CD4-positive, alpha-beta T cell treated with Interleukin-2 at 100 ng/mL for 4 hours (primary cell): ENCODE results near the gene SMIM1.
A peak's percentile ranks its signal among the peaks of the same experiment; 100 is the strongest.

Experiments
- DNase-seq: peaks from one replicate; pipeline ENCODE4 v3.0.0-alpha.2; 2020; ENCODE audit warnings: low spot score

Gene SMIM1

GRCh38 chr1:3756394-3756793 is 16.2 kb upstream of the SMIM1 start:
- no peak for DNase-seq

- DNase-seq, result no peak
These were observed 13.4 kb upstream of the SMIM1 start for GRCh38 chr1:3759164-3759563.

GRCh38 chr1:3759796-3760195 is 12.8 kb upstream of the SMIM1 start:
- no peak for DNase-seq

GRCh38 chr1:3761296-3762010 is 11.1 kb upstream of the SMIM1 start:
- no peak for DNase-seq

DNA sequence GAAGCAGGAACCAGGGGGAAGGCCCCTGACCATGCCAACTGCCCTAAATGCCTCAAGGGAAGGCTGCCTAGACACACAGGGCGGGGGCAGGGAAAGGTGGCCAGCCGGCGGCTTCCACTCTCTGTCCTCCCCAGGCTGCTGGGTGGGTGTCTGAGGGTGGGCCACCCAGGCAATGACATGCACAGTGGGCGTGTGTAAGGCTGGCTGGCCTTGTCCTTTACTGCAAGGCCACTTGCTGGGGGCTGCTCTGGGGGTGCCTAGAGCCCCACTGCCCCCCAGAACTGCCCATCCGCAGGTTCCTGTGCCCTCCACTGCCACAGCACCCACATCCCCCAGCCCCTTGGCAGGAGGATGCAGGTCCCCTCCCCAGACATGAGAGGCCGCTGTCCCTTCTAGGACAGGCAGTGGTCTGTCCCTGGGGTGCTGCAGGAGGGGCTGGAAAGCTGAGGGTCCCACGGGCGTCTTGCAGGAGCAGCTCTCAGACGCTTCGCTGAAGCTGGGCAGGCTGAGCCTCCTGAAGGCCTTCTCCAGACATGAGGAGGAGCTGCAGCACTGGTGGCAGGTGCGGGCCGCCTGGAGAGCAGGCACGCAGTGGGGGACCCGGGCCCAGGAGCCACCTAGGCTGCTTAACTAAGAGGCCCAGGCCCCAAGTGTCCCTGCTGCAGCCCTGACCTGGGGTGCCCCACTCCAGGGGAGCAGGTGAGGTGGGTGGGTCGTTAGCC is 10.2 kb upstream of the SMIM1 start:
- no peak for DNase-seq

DNA sequence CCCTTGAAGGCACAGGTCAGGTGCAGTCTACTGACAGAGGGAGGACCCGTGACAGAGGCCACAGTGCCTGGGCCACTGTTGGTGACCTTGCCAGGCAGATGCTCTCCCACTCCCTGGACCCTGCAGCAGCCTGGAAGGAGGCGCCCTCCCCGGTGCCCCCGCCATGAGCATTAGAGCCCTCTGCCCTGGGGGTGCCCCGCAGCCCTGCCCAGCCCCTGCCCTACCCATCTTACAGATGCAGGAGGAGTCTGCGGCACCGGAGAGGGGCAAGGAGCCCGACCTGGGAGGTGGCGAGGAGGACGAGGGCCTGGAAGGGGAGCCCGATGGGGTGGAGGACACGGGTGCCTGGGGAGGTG is 9.7 kb upstream of the SMIM1 start:
- DNase-seq, result no peak

DNA sequence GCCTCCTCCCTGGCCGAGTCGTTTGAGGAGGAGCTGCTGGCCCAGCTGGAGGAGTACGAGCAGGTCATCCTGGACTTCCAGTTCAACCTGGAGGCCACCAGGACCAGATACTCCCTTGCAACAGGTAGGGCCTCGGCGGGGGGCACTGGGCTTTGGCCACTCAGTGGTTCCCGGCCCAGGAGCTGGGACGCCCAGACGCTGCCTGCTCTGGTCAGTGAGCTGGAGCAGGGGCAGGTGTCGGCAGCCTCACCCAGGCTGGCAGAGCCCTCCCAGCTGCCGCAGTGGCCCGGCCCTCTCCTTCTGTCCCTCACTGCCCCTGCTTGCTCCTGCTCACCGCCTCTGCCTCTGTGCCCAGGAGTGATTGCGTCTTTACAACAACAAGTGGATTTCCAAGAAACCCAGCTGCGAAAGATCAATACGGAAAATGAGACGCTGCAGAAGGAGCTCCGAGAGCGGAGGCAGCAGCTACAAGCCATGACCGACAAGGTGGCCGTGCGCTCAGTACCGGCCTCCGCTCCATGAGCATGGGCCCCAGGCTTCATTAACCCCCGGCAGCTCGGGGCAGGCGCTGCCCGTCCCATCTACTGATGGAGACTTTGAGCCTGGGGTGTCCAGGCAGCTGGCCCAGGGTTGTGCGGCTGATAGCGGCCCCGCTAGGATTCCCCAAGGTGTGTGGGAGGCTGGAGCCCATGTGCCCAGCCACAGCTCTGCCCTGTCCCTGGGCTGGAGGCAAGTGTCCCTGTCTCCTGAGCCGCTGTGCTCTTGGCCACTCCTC is 9.0 kb upstream of the SMIM1 start:
- no peak for DNase-seq

DNA sequence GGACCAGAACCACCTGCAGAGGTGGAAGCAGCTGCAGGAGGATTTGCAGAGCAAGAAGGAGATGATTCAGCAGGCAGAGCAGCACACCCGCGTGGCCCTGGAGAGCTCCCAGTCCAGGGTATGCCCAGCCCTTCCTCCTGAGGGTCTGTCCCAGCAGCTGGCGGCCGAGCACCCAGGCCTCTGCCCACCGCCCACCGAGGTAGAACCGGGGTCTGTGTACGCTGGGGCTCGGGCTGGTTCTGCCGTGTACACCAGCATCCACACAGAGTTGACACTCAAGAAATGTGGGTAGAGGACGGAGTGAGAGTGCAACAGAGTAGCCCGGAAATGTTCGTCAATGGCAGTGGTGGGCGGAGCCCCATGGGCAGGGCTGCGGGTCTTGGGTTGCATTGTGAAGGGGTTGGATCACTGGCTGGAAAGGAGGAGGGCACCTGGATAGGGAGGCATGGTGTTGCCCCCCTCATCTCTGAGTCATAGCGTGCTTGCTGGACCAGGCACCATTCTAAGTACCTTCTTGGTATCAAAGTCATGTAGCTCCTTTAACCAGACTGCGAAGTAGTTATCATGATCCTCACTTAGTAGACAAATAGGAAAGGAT is 5.1 kb upstream of the SMIM1 start:
- no peak for DNase-seq

DNA sequence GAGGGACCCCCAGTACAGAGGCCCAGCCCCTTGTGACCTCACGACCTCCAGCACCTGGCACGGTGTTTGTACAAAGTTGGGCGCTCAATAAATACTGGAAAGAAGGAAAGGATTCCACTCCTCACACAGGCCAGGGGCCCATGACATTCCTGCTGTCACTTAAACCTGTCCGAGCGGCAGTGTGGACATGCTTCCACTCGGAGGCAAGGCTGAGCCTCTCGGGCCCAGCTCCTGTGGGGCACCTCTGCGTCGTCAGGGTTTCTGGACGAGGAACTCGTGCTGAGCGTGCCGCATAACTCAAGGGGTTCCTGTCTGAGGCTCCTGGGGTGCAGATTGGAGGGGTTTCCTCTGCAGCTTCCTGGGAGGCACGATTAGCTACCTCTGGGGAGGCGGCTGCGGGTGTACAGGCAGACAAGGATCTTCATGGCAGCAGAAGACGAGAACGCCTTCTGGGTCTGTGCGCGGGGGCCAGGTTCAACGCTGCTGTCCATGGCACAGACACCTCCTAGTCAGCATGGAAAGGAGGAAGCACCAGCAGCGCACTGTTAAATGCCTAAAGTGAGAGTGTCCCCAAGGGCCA is 3.6 kb upstream of the SMIM1 start:
- no peak for DNase-seq

DNA sequence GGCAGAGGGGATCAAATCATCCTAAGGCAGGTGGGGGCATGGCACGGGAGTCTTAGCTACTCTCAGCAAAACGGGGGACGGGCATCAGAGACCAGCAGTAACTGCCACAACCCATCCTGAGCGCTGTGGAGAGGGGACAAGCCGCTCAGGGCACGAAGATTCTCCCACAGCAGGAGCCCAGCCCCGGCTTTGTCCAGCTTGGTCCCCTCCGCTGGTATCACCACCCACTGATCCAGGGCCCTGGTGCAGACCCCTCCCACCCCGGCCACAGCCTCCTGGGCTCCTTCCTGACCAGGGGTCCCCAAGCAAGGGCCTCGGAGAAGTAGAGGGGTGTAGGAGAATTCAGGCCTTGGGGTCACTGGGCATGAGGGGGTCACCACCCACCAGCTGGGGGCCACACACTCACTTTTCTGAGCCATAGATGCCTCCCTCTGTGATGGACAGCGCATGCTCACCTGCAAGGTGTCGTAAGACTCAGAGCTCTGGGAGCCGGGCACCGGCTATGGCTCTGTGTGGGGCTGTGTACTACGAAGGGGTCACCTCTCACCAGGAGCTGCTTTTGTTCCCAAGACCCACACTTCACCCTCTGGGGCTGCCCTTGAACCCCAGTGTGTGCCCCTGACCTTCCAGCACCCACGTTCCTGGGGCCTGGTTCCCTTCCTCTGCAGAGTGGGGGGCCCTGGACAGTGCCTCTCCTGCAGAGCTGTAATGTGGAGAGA is 2.3 kb upstream of the SMIM1 start:
- DNase-seq, result no peak

GRCh38 chr1:3771108-3772026 is 1.2 kb upstream of the SMIM1 start:
- no peak for DNase-seq

DNA sequence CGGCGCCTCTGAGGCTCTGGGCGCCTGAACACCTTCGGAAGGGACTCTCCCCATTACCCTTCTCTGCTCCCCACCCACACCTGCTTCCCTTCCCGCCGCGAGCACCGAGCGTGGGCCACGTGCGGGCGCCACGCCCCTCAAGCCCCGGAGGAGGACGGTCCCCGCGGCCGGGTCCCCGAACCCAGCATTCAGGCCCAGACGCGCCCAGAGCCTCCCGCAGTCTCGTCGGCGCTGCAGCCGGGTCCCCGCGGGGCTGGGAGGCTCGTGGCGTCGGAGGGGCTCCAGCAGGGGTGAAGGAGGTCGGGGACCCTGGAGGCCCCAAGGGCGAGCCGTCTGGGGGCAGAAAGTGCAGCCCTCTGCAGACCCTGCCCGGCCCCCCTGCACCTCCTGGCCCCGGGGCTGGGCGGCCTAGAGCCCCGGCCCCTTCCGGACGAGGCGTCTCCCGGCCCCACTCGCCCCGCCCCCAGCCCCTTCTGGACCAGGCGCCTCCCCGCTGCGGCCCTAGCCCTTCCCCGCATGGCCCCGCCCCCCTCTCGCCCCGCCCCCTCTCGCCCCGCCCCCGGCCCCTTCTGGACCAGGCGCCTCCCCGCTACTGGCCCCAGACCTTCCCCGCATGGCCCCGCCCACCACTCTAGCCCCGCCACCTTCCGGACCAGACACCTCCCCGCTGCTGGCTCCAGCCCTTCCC is 378 bp upstream of the SMIM1 start:
- peak; percentile 90 for DNase-seq

DNA sequence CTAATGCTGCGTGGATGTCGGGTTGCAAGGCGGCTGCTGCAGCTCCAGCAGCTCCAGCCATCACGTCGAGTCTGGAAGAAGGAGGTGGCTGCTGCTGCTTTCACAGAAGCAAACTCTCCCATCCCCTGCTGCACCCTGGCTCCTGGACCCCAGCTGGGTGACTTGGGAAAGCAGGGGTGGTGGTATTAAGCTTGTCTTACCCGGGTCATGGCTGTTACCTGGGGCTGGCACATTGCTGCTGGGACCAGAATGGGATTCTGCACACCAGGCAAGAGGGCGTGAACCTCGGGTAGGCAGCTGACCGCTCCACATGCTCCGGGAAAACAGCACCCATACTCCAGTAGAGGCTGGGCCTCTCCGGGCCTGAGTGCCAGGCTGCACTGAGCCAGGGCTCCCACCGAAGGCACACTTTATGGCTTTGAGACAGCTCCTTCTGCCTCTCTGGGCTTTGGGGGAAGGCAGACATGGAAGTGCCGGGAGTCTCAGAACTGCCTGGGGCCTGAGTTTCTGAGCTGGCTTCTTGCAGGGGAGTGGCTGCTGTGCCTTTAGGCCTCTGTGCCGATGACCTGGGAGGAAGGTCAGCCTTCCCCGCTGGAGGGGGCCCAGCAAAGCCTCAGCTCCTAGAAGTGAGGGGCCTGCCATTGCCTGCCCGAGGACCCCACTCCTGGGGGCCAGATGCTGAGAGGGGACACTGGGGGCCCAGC is 1.2 kb downstream of the SMIM1 start:
- DNase-seq, result no peak

GRCh38 chr1:3774276-3774945 is 1.9 kb downstream of the SMIM1 start:
- DNase-seq, result no peak

DNA sequence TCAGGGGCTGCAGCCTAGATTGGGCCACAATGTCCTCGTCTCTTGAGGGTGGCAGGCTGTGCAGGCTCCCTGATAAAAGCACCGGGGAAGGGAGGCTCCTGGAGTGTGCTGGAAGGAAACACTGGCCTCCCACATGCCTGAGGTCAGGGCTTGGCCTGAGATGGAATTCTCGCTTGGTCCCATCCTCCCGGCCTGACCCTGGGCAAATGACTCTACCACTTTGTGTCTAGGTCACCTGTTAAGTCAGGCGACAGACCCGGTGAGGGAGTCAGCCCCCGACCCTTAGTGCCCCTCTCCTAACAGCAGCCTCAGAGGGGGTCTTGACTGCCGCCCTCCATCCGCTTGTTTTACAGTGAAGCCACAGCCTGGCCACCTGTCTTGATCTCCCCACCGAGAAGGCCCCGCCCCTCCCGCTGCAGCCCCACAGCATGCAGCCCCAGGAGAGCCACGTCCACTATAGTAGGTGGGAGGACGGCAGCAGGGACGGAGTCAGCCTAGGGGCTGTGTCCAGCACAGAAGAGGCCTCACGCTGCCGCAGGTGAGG is 2.5 kb downstream of the SMIM1 start:
- DNase-seq, result no peak

- peak; percentile 50 for DNase-seq
These were observed 3.1 kb downstream of the SMIM1 start for GRCh38 chr1:3775490-3776230.

DNA sequence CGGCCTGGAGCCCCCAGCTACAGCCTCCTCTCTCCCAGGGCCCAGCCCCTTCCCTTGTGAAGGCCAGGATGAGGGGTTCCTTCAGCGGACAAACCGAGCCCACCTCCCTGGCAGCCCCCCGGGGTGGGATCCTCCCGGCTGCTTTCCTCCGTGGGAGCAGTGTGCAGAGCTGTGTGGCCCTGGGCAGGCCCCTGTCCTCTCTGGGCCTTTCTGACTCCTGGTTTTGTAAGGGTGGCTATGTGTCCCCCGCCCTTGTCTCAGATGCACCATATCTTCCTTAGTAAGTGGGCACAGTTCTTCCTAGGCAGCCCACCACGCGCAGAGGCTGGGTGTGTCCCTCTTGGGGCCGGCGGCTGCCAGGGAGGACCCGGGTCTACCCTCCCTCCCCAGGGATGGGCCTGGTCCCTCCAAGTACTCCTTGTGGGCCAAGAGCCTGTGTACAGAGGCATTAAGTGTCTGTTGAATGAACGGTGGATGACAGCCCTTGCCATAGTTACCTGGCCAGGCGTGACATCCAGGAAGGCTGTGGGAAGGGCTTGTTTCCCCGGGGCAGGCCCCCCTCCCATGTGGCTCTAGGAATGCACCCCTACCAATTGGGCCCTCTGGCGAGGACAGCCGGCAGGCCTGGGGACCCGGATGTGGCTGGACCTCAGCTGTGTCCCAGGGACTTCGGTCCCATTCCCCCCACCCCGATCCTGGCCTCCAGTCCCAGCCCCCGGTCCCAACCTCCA is 3.8 kb downstream of the SMIM1 start:
- DNase-seq, result no peak
